Kidney (tissue), 14 donors: ENCODE results near the gene CTDSP2. TPM values are rescaled to one million over a fixed set of nuclear protein-coding genes. Genes with fewer than 3 reads are reported as not detected.

Experiments
- DNase-seq, 5 donors: peaks; one replicate each; pipeline ENCODE4 v3.0.0-alpha.2; 2013 to 2020
- FAIRE-seq: peaks from 2 replicates; lab custom pipeline; 2012; peaks lifted over from hg19 to GRCh38; lab: Jason Lieb, UNC
- H3K27ac ChIP-seq, 2 donors: one replicate each; pipeline ENCODE4 v1.7.0; 2013; ENCODE audit warnings: low read depth in 2 of 2, low read length in 2 of 2, inconsistent platforms in 1 of 2
- H3K27me3 ChIP-seq: one replicate; pipeline ENCODE4 v1.7.1; 2013; ENCODE audit warnings: low read length, inconsistent platforms; ENCODE audit not compliant: control insufficient read depth, insufficient read depth
- H3K36me3 ChIP-seq, 3 donors: one replicate each; pipeline versions ENCODE4 v1.7.0 to v1.7.1; 2013; ENCODE audit warnings: low read length in 3 of 3, control low read depth in 1 of 3, inconsistent platforms in 1 of 3; ENCODE audit not compliant: insufficient read depth in 3 of 3, control insufficient read depth in 2 of 3
- H3K4me1 ChIP-seq, 3 donors: one replicate each; pipeline versions ENCODE4 v1.7.0 to v1.7.1; 2013; ENCODE audit warnings: low read length in 3 of 3, inconsistent platforms in 1 of 3, low read depth in 1 of 3; ENCODE audit not compliant: control insufficient read depth in 2 of 3, insufficient read depth in 2 of 3
- H3K4me3 ChIP-seq, 3 donors: one replicate each; pipeline versions ENCODE4 v1.7.0 to v1.8.1; 2013; ENCODE audit warnings: low read length in 3 of 3, control low read depth in 1 of 3, inconsistent platforms in 1 of 3
- H3K9ac ChIP-seq, 3 donors: one replicate each; pipeline versions ENCODE4 v1.7.0 to v1.7.1; 2013; ENCODE audit warnings: low read length in 3 of 3, control low read depth in 1 of 3, inconsistent platforms in 1 of 3
- H3K9me3 ChIP-seq, 3 donors: one replicate each; pipeline versions ENCODE4 v1.7.0 to v1.7.1; 2013; ENCODE audit warnings: low read length in 3 of 3, control low read depth in 1 of 3, inconsistent platforms in 1 of 3; ENCODE audit not compliant: control insufficient read depth in 2 of 3, insufficient read depth in 1 of 3
- intact Hi-C: fragments of 100-400 bp; cut with DNase I; formaldehyde crosslinking; loops from one replicate; pipeline ENCODE4 v1.11.1; 2022
- polyA plus RNA-seq: library from polyadenylated mRNA; stranded (reverse); fragments of 350-450 nt; fragmentation: Illumina TruSeq; extraction: RNeasy Lipid Tissue Mini Kit (QIAGEN cat#74804); gene quantifications from one replicate; pipeline ENCODE4 v1.2.3, GENCODE V29; 2014; ENCODE audit warnings: low read depth, low replicate concordance; ENCODE audit not compliant: insufficient read depth
- total RNA-seq: library from RNA; stranded (reverse); fragmentation: NEBNext Ultra II Directional; extraction: Animal tissue kit (Norgen Biotek cat#: 25700); gene quantifications from one replicate; pipeline ENCODE4 v1.2.1, GENCODE V29; 2021
- TF ChIP-seq, protein P1 (sequence below): IDR thresholded peaks from 3 replicates; pipeline ENCODE4 v1.5.1; 2012; ENCODE audit warnings: mild to moderate bottlenecking, moderate library complexity, borderline replicate concordance; ENCODE audit not compliant: insufficient read depth; ENCODE audit errors: extremely low read depth
- donor health status: control.
- donor health status: control.
- donor health status: control.
- donor health status: control.
- donor health status: control.
- donor health status: DM: yes; HTN: yes; CAD: no.
- donor health status: Normal renal cell carcinoma (clear cell type).

The CTDSP2 gene
- total and polyA plus RNA-seq, 2 donors from 2014 or later: 46.0 to 198 TPM

DNA sequence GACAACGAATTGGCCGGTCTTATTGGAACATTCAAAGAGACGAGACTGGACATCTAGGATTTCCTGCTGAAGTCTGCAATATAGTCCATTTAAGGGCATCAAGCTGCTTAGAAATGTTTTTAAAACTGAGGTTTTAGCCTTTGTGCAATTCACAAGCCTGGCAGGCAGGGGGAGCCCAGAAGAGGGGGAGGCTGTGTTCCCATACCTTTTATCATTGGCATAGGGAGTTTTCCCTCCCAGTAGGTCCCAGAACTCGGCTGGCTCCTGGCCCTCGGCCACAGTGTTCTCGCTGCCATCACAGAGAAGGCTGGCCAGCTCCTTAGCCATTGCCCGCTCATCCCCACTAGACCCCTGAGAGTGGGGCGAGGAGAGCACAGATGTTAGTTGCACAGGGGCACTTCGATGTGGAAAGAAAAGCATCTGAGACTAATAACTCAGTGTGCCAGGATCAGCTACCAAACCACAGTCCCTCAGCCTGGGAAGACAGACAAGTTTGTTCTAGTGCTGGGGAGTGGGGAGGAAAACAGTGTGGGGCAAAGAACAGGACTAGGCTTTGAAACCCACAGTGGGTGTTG, 43.1 kb downstream of the CTDSP2 start:
- H3K27ac ChIP-seq: no peak overlapping the region
- TF ChIP-seq, protein P1, sequence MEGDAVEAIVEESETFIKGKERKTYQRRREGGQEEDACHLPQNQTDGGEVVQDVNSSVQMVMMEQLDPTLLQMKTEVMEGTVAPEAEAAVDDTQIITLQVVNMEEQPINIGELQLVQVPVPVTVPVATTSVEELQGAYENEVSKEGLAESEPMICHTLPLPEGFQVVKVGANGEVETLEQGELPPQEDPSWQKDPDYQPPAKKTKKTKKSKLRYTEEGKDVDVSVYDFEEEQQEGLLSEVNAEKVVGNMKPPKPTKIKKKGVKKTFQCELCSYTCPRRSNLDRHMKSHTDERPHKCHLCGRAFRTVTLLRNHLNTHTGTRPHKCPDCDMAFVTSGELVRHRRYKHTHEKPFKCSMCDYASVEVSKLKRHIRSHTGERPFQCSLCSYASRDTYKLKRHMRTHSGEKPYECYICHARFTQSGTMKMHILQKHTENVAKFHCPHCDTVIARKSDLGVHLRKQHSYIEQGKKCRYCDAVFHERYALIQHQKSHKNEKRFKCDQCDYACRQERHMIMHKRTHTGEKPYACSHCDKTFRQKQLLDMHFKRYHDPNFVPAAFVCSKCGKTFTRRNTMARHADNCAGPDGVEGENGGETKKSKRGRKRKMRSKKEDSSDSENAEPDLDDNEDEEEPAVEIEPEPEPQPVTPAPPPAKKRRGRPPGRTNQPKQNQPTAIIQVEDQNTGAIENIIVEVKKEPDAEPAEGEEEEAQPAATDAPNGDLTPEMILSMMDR: peak; percentile 68
- peaks cover 4 to 51% (median 49%) of the 10 kb centered on the region in 3 donors for H3K36me3 ChIP-seq
- no peak overlapping the region for H3K9ac ChIP-seq
- intact Hi-C loops: no loop called here
- FAIRE-seq (no peak), DNase-seq (peak in 2 of 5 donors; percentile 32 to 37)
- no peaks in the 10 kb centered on the region for H3K9me3 ChIP-seq
- H3K4me3 ChIP-seq: no peak overlapping the region
- peaks cover 0 to 3% (median 0%) of the 10 kb centered on the region in 3 donors for H3K4me1 ChIP-seq
- no peaks in the 10 kb centered on the region for H3K27me3 ChIP-seq

DNA sequence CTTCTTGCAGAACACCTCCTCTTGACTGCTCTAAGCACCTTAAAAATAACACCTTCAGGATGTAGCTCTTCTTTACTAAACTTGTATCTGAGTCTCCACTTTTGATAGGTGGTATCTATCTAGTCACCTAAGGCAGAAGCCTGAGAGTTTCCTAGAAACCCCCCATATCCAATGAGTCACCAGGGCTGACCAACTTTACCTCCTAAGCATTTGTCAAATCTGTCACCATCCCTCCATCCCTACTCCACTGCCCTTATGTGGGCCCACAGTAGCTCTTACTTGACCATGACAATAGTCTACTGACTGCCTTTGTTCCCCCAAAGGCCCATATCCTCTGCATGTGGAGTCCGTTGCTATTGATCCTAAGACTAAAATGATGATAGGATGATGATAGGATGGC, 43.9 kb downstream of the CTDSP2 start:
- intact Hi-C loops: no loop called here
- Histone ChIP-seq H3K4me1 (peaks cover 0 to 3% (median 2%) of the 10 kb centered on the region in 3 donors), H3K9me3 (no peaks in the 10 kb centered on the region), H3K27ac (no peak overlapping the region), H3K36me3 (peaks cover 4 to 45% (median 43%) of the 10 kb centered on the region in 3 donors), H3K9ac (no peak overlapping the region), H3K4me3 (no peak overlapping the region), H3K27me3 (no peaks in the 10 kb centered on the region)
- TF ChIP-seq, protein P1: no peak
- no peak for FAIRE-seq
- no peak for DNase-seq

DNA sequence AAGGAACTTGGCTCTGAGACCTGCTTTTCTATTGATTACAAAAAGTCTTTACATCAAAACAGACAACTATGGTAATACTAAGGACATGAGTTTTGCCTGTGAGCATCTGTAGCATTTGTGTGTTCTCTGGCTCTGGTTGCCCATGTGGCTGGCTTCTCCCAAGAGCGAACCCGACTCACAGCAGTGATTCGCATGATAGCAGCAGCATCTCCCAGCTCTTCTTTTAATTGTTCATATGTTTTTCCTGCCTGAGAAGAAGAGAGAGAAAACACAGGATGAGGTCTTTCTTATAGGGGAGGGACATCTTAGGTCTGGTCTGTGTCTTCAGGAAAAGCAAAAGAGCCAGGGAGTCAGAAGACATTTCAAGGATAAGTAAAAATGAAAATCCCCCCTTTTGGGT, 45.6 kb downstream of the CTDSP2 start:
- no peak for DNase-seq
- no peaks in the 10 kb centered on the region for H3K27me3 ChIP-seq
- FAIRE-seq: no peak
- peaks cover 0 to 4% (median 3%) of the 10 kb centered on the region in 3 donors for H3K4me1 ChIP-seq
- H3K27ac ChIP-seq: no peak overlapping the region
- no peak overlapping the region for H3K9ac ChIP-seq
- no peak overlapping the region for H3K4me3 ChIP-seq
- intact Hi-C loops: no loop called here
- peaks cover 2 to 39% (median 38%) of the 10 kb centered on the region in 3 donors for H3K36me3 ChIP-seq
- no peaks in the 10 kb centered on the region for H3K9me3 ChIP-seq
- TF ChIP-seq, protein P1: no peak
